KG1 (cell line): ENCODE data around the gene KRTAP5-11.
"Not testable (repeated sequence)": the region's sequence is repeated elsewhere in the genome, so short reads cannot be mapped to it uniquely, and the experiment has no call there.

ENCODE experiments used
- DNase-seq: peaks from one replicate; lab custom pipeline; 2025; lab: John Stamatoyannopoulos, UW

KRTAP5-11 gene

GRCh38 chr11:71555508-71555907 lies 27.2 kb downstream of the KRTAP5-11 start:
- DNase-seq: no peak

GRCh38 chr11:71554996-71555395 lies 27.7 kb downstream of the KRTAP5-11 start:
- DNase-seq: no peak

GRCh38 chr11:71551711-71552110 lies 31.0 kb downstream of the KRTAP5-11 start:
- DNase-seq: no peak

- no peak for DNase-seq
Measured at GRCh38 chr11:71548716-71549151, 33.9 kb downstream of the KRTAP5-11 start.

- DNase-seq: no peak
Measured at GRCh38 chr11:71548120-71548519, 34.6 kb downstream of the KRTAP5-11 start, which contains the start of gene KRTAP5-9. TSS of gene KRTAP5-9 (plus strand) at chr11:71548420. CDS start at chr11:71548658, 238 bp downstream.

GRCh38 chr11:71545405-71545966 lies 37.2 kb downstream of the KRTAP5-11 start:
- DNase-seq: no peak

GRCh38 chr11:71544525-71545214 lies 38.0 kb downstream of the KRTAP5-11 start:
- no peak for DNase-seq

- DNase-seq: peak; percentile 26
Measured at GRCh38 chr11:71543866-71544265, 38.8 kb downstream of the KRTAP5-11 start.

GRCh38 chr11:71542879-71543777 lies 39.5 kb downstream of the KRTAP5-11 start:
- DNase-seq: no peak

- no peak for DNase-seq
Measured at GRCh38 chr11:71542382-71542781, 40.3 kb downstream of the KRTAP5-11 start.

GRCh38 chr11:71540521-71541304 lies 42.0 kb downstream of the KRTAP5-11 start:
- DNase-seq: not testable (repeated sequence)

GRCh38 chr11:71539971-71540370 lies 42.7 kb downstream of the KRTAP5-11 start:
- DNase-seq: not testable (repeated sequence)

GRCh38 chr11:71539017-71539416 lies 43.7 kb downstream of the KRTAP5-11 start:
- no peak for DNase-seq

- DNase-seq: no peak
Measured at GRCh38 chr11:71538666-71538990, 44.0 kb downstream of the KRTAP5-11 start.

- DNase-seq: not testable (repeated sequence)
Measured at GRCh38 chr11:71537977-71538665, 44.6 kb downstream of the KRTAP5-11 start, which contains the start of gene KRTAP5-8. TSS of gene KRTAP5-8 (plus strand) at chr11:71538025. CDS start at chr11:71538056, 31 bp downstream.

GRCh38 chr11:71537537-71537936 lies 45.1 kb downstream of the KRTAP5-11 start:
- no peak for DNase-seq

- no peak for DNase-seq
Measured at GRCh38 chr11:71535825-71536224, 46.9 kb downstream of the KRTAP5-11 start.

- not testable (repeated sequence) for DNase-seq
Measured at GRCh38 chr11:71534711-71535608, 47.7 kb downstream of the KRTAP5-11 start.

- no peak for DNase-seq
Measured at GRCh38 chr11:71532036-71532610, 50.6 kb downstream of the KRTAP5-11 start.
